Gastroesophageal sphincter (tissue), 3 donors: Measurements from ENCODE around the gene MYG1.

ENCODE experiments used
- CTCF ChIP-seq, 4 experiments: fragments of 200-600 bp in 2 of 4; fragments of 450-650 bp in 2 of 4; sonication (generic) in 1 of 4; IDR thresholded peaks; one replicate each; pipeline ENCODE4 v1.5.1; 2017 to 2019; ENCODE audit warnings: antibody characterized with exemption in 4 of 4, mild to moderate bottlenecking in 2 of 4, moderate library complexity in 2 of 4
- EP300 ChIP-seq: sonication (generic); formaldehyde crosslinking; IDR thresholded peaks from one replicate; pipeline ENCODE4 v1.6.1; 2017; ENCODE audit warnings: antibody characterized with exemption, mild to moderate bottlenecking
- POLR2A ChIP-seq, 2 donors: fragments of 450-650 bp; IDR thresholded peaks; one replicate each; pipeline ENCODE4 v1.6.1; 2017; ENCODE audit warnings: antibody characterized with exemption in 2 of 2, mild to moderate bottlenecking in 2 of 2, moderate library complexity in 1 of 2
- POLR2AphosphoS5 ChIP-seq: sonication (generic); formaldehyde crosslinking; IDR thresholded peaks from one replicate; pipeline ENCODE4 v1.6.1; 2017; ENCODE audit warnings: antibody characterized with exemption

GRCh38 chr12:53295070-53295890 is 4.2 kb upstream of the MYG1 start, which contains the start of gene PFDN5:
- TF ChIP-seq CTCF (IDR thresholded peaks at IDR 0.05) = peak in 3 of 4 experiments; percentile 33 to 57 (median 41)
- TF ChIP-seq POLR2A (IDR thresholded peaks at IDR 0.05) = peak; percentile 59 to 63
- TF ChIP-seq POLR2AphosphoS5 = peak; percentile 76
- no peak for TF ChIP-seq EP300
